Epithelial cell of alveolus of lung (primary cell): ENCODE data around the gene CALML5. TPM values are rescaled to one million over a fixed set of nuclear protein-coding genes. Genes with fewer than 3 reads are reported as not detected.

ENCODE experiments used
- total RNA-seq: library from RNA; depleted of rRNA; stranded (reverse); fragments of >200 nt; gene quantifications from 2 replicates; pipeline ENCODE4 v1.2.1, GENCODE V29; 2015

The CALML5 gene, protein sequence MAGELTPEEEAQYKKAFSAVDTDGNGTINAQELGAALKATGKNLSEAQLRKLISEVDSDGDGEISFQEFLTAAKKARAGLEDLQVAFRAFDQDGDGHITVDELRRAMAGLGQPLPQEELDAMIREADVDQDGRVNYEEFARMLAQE
- not detected in 2 replicates for total RNA-seq

DNA sequence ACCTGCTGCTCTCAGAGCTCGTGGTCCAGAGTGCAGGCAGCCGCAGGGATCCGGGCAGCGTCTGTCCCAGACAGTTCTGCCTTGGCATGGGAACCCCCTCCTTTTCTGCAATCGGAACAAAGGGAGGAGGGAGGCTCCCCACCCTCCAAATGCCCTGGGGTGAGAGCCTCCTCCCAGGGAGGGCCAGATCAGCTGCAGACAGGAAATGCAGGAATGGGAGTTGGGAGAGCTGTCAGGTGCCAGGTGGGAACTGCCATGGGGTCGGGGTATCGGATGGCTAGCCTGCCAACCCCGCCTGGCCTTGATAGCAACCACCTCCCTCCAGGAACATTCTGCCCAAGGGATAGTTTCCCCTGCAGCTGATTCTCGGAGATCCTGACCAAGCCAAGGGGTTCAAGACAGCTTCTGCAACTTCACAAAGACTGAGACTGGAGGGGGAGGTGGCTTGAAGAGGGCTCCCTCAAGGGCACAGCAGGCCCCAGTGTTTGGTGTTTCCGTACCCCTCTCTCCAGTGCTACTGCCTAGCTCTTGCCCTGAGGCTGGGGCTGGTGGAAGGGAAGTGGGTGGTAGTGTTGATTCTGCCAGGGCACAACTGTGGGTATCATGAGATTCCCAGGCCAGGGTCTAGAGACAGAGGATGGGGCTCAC lies at the start of gene CALML5:
TSS of gene CALML5 (minus strand) at position 78 of the 648 bp plus-strand sequence. CDS start 132 bp downstream, outside the sequence.

DNA sequence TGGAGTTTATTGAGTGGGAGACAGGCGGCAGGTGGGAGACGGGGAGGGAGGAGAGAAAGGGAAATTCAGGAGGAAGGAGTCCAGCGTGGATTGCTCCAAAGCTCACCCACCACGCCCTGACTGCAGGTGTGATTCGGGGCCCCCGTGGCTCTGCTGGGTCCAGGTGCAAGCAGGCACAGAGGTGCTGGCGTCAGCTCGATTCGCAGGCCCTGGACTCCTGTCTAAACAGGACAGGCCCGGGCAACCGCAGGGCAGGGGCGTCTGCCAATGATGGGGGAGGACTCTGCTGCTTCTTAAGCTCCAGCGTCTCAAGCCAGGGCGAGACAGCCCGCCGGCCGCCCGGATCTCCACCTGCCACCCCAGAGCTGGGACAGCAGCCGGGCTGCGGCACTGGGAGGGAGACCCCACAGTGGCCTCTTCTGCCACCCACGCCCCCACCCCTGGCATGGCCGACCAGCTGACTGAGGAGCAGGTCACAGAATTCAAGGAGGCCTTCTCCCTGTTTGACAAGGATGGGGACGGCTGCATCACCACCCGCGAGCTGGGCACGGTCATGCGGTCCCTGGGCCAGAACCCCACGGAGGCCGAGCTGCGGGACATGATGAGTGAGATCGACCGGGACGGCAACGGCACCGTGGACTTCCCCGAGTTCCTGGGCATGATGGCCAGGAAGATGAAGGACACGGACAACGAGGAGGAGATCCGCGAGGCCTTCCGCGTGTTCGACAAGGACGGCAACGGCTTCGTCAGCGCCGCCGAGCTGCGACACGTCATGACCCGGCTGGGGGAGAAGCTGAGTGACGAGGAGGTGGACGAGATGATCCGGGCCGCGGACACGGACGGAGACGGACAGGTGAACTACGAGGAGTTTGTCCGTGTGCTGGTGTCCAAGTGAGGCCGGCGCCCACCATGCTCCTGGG lies 25.5 kb upstream of the CALML5 start, which contains the start of gene CALML3:
TSS of gene CALML3 (plus strand) at position 321 of the 920 bp plus-strand sequence. CDS start at position 446, 125 bp downstream.

Other genes starting within 250 kb of the CALML5 start
- not detected in 2 replicates for gene UCN3, start 134.6 kb downstream of the CALML5 start, total RNA-seq
- under 0.01 TPM in 1 of 2 replicates, not detected in the other for gene TUBAL3, start 94.7 kb downstream of the CALML5 start, total RNA-seq
- 15.8 and 27.5 TPM in 2 replicates for gene NET1, start 87.0 kb downstream of the CALML5 start, total RNA-seq
- gene CALML3, start 25.4 kb upstream of the CALML5 start, total RNA-seq, result not detected in 2 replicates
- gene ASB13, start 167.0 kb upstream of the CALML5 start, total RNA-seq, result 17.2 and 18.0 TPM in 2 replicates
- gene TASOR2, start 185.3 kb upstream of the CALML5 start, total RNA-seq, result 35.6 and 48.4 TPM in 2 replicates